ENCODE data around the gene LRP5. TPM values are rescaled to one million over a fixed set of nuclear protein-coding genes. Genes with fewer than 3 reads are reported as not detected.

LRP5 gene
- total RNA-seq, 1 donor from 2014 or later, result 42.5 TPM

- Histone ChIP-seq H3K4me1 (peaks cover 49% of the 10 kb centered on the region), H3K4me3 (no peak overlapping the region), H3K27ac (no peak overlapping the region), H3K27me3 (no peaks in the 10 kb centered on the region), H3K9me3 (no peaks in the 10 kb centered on the region), H3K36me3 (no peaks in the 10 kb centered on the region)
- intact Hi-C loops (cut with DNase I), result no loop called here
- TF ChIP-seq CTCF (IDR thresholded peaks at IDR 0.05), result no peak
- TF ChIP-seq POLR2AphosphoS5 (IDR thresholded peaks at IDR 0.05; ENCODE audit: insufficient read depth in 1 of 2, low read depth in 1 of 2), result no peak
- no peak for TF ChIP-seq POLR2A (IDR thresholded peaks at IDR 0.05)
- DNase-seq (ENCODE audit: extremely low spot score in 2 of 2), result no peak
Measured at GRCh38 chr11:68317147-68317785, 4.9 kb downstream of the LRP5 start.

GRCh38 chr11:68321293-68322051 lies 9.1 kb downstream of the LRP5 start:
- Histone ChIP-seq H3K36me3 (no peaks in the 10 kb centered on the region), H3K9me3 (no peaks in the 10 kb centered on the region), H3K4me3 (no peak overlapping the region), H3K4me1 (peaks cover 38% of the 10 kb centered on the region), H3K27ac (no peak overlapping the region), H3K27me3 (no peaks in the 10 kb centered on the region)
- DNase-seq (ENCODE audit: extremely low spot score in 2 of 2), result no peak
- TF ChIP-seq POLR2AphosphoS5 (IDR thresholded peaks at IDR 0.05; ENCODE audit: insufficient read depth in 1 of 2, low read depth in 1 of 2) (no peak), POLR2A (IDR thresholded peaks at IDR 0.05) (no peak), CTCF (IDR thresholded peaks at IDR 0.05) (no peak)
- intact Hi-C loops (cut with DNase I), result no loop called here

- Histone ChIP-seq H3K36me3 (no peaks in the 10 kb centered on the region), H3K9me3 (no peaks in the 10 kb centered on the region), H3K4me3 (no peak overlapping the region), H3K27ac (no peak overlapping the region), H3K4me1 (peaks cover 37% of the 10 kb centered on the region), H3K27me3 (no peaks in the 10 kb centered on the region)
- intact Hi-C loops (cut with DNase I), result no loop called here
- no peak for TF ChIP-seq POLR2AphosphoS5 (IDR thresholded peaks at IDR 0.05; ENCODE audit: insufficient read depth in 1 of 2, low read depth in 1 of 2)
- no peak for DNase-seq (ENCODE audit: extremely low spot score in 2 of 2)
Measured at GRCh38 chr11:68322052-68322430, 9.7 kb downstream of the LRP5 start.

GRCh38 chr11:68324241-68324640 lies 11.8 kb downstream of the LRP5 start:
- TF ChIP-seq CTCF (IDR thresholded peaks at IDR 0.05) (no peak), POLR2AphosphoS5 (IDR thresholded peaks at IDR 0.05; ENCODE audit: insufficient read depth in 1 of 2, low read depth in 1 of 2) (no peak), POLR2A (IDR thresholded peaks at IDR 0.05) (no peak)
- Histone ChIP-seq H3K36me3 (no peaks in the 10 kb centered on the region), H3K4me3 (no peak overlapping the region), H3K9me3 (no peaks in the 10 kb centered on the region), H3K27me3 (no peaks in the 10 kb centered on the region), H3K4me1 (peaks cover 46% of the 10 kb centered on the region), H3K27ac (no peak overlapping the region)
- DNase-seq (ENCODE audit: extremely low spot score in 2 of 2), result no peak
- intact Hi-C loops (cut with DNase I), result no loop called here

GRCh38 chr11:68324695-68325094 lies 12.3 kb downstream of the LRP5 start:
- DNase-seq (ENCODE audit: extremely low spot score in 2 of 2), result no peak
- H3K36me3 ChIP-seq, result no peaks in the 10 kb centered on the region
- no peaks in the 10 kb centered on the region for H3K9me3 ChIP-seq
- peaks cover 49% of the 10 kb centered on the region for H3K4me1 ChIP-seq
- H3K4me3 ChIP-seq, result no peak overlapping the region
- H3K27me3 ChIP-seq, result no peaks in the 10 kb centered on the region
- TF ChIP-seq POLR2A (IDR thresholded peaks at IDR 0.05) (no peak), POLR2AphosphoS5 (IDR thresholded peaks at IDR 0.05; ENCODE audit: insufficient read depth in 1 of 2, low read depth in 1 of 2) (no peak), CTCF (IDR thresholded peaks at IDR 0.05) (no peak)
- intact Hi-C loops (cut with DNase I), result no loop called here
- no peak overlapping the region for H3K27ac ChIP-seq

Measured in vagina (tissue), 2 donors.